Kidney (tissue), 14 donors: ENCODE results near the gene CCDC70. TPM values are rescaled to one million over a fixed set of nuclear protein-coding genes. Genes with fewer than 3 reads are reported as not detected.

Experiments
- DNase-seq, 5 donors: peaks; one replicate each; pipeline ENCODE4 v3.0.0-alpha.2; 2013 to 2020
- FAIRE-seq: peaks from 2 replicates; lab custom pipeline; 2012; peaks lifted over from hg19 to GRCh38; lab: Jason Lieb, UNC
- H3K27ac ChIP-seq, 2 donors: one replicate each; pipeline ENCODE4 v1.7.0; 2013; ENCODE audit warnings: low read depth in 2 of 2, low read length in 2 of 2, inconsistent platforms in 1 of 2
- H3K27me3 ChIP-seq: one replicate; pipeline ENCODE4 v1.7.1; 2013; ENCODE audit warnings: low read length, inconsistent platforms; ENCODE audit not compliant: control insufficient read depth, insufficient read depth
- H3K36me3 ChIP-seq, 3 donors: one replicate each; pipeline versions ENCODE4 v1.7.0 to v1.7.1; 2013; ENCODE audit warnings: low read length in 3 of 3, control low read depth in 1 of 3, inconsistent platforms in 1 of 3; ENCODE audit not compliant: insufficient read depth in 3 of 3, control insufficient read depth in 2 of 3
- H3K4me1 ChIP-seq, 3 donors: one replicate each; pipeline versions ENCODE4 v1.7.0 to v1.7.1; 2013; ENCODE audit warnings: low read length in 3 of 3, inconsistent platforms in 1 of 3, low read depth in 1 of 3; ENCODE audit not compliant: control insufficient read depth in 2 of 3, insufficient read depth in 2 of 3
- H3K4me3 ChIP-seq, 3 donors: one replicate each; pipeline versions ENCODE4 v1.7.0 to v1.8.1; 2013; ENCODE audit warnings: low read length in 3 of 3, control low read depth in 1 of 3, inconsistent platforms in 1 of 3
- H3K9ac ChIP-seq, 3 donors: one replicate each; pipeline versions ENCODE4 v1.7.0 to v1.7.1; 2013; ENCODE audit warnings: low read length in 3 of 3, control low read depth in 1 of 3, inconsistent platforms in 1 of 3
- H3K9me3 ChIP-seq, 3 donors: one replicate each; pipeline versions ENCODE4 v1.7.0 to v1.7.1; 2013; ENCODE audit warnings: low read length in 3 of 3, control low read depth in 1 of 3, inconsistent platforms in 1 of 3; ENCODE audit not compliant: control insufficient read depth in 2 of 3, insufficient read depth in 1 of 3
- intact Hi-C: fragments of 100-400 bp; cut with DNase I; formaldehyde crosslinking; loops from one replicate; pipeline ENCODE4 v1.11.1; 2022
- polyA plus RNA-seq: library from polyadenylated mRNA; stranded (reverse); fragments of 350-450 nt; fragmentation: Illumina TruSeq; extraction: RNeasy Lipid Tissue Mini Kit (QIAGEN cat#74804); gene quantifications from one replicate; pipeline ENCODE4 v1.2.3, GENCODE V29; 2014; ENCODE audit warnings: low read depth, low replicate concordance; ENCODE audit not compliant: insufficient read depth
- total RNA-seq: library from RNA; stranded (reverse); fragmentation: NEBNext Ultra II Directional; extraction: Animal tissue kit (Norgen Biotek cat#: 25700); gene quantifications from one replicate; pipeline ENCODE4 v1.2.1, GENCODE V29; 2021
- TF ChIP-seq, protein P1 (sequence below): IDR thresholded peaks from 3 replicates; pipeline ENCODE4 v1.5.1; 2012; ENCODE audit warnings: mild to moderate bottlenecking, moderate library complexity, borderline replicate concordance; ENCODE audit not compliant: insufficient read depth; ENCODE audit errors: extremely low read depth
- donor health status: control.
- donor health status: control.
- donor health status: control.
- donor health status: control.
- donor health status: control.
- donor health status: DM: yes; HTN: yes; CAD: no.
- donor health status: Normal renal cell carcinoma (clear cell type).

Gene CCDC70
- total and polyA plus RNA-seq, 2 donors from 2014 or later, result not detected

DNA sequence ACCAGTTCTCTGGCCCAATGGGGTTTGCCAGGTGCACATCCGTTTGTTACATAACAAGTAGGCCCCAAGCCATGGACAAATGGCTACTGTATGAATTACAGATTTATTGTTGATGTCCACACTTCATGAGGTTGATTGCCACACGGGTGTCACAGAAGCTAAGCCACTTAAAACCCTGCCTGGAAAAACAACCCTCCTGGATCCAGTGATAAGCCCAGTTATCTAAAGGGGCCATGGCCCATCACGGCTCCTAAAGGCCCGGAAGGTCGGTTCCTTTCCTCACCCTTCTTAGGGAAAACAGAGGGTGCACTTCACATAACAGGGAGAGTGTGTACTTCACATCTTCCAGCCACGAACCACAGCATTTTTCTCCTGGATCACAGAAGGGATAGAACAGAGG is 20.9 kb upstream of the CCDC70 start:
- Histone ChIP-seq H3K27ac (no peak overlapping the region), H3K27me3 (no peaks in the 10 kb centered on the region), H3K4me3 (no peak overlapping the region), H3K36me3 (no peaks in the 10 kb centered on the region), H3K9me3 (no peaks in the 10 kb centered on the region), H3K4me1 (peaks cover 0 to 4% (median 0%) of the 10 kb centered on the region in 3 donors), H3K9ac (no peak overlapping the region)
- TF ChIP-seq, protein P1, sequence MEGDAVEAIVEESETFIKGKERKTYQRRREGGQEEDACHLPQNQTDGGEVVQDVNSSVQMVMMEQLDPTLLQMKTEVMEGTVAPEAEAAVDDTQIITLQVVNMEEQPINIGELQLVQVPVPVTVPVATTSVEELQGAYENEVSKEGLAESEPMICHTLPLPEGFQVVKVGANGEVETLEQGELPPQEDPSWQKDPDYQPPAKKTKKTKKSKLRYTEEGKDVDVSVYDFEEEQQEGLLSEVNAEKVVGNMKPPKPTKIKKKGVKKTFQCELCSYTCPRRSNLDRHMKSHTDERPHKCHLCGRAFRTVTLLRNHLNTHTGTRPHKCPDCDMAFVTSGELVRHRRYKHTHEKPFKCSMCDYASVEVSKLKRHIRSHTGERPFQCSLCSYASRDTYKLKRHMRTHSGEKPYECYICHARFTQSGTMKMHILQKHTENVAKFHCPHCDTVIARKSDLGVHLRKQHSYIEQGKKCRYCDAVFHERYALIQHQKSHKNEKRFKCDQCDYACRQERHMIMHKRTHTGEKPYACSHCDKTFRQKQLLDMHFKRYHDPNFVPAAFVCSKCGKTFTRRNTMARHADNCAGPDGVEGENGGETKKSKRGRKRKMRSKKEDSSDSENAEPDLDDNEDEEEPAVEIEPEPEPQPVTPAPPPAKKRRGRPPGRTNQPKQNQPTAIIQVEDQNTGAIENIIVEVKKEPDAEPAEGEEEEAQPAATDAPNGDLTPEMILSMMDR, result no peak
- intact Hi-C loops, result no loop called here
- no peak for FAIRE-seq
- DNase-seq, result no peak

DNA sequence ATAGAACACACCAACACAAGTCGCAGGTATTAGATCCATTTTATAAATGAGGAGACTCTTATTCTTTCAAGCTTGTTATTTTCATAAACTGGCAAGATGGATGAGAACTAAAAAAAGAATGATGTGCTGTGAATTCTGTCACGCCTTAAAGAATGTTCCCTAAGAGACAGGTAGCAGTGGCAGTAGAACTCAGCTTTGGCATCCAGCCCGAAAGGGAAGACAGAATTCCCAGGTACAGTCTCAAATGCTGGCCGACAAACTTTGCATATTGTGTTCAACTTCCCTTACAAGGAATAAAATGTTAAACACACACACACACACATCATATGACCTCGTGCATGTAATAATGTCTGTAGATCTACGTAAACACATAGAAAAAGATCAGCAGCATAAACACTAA is 20.0 kb upstream of the CCDC70 start:
- intact Hi-C loops, result no loop called here
- H3K9me3 ChIP-seq, result no peaks in the 10 kb centered on the region
- no peak overlapping the region for H3K9ac ChIP-seq
- no peaks in the 10 kb centered on the region for H3K36me3 ChIP-seq
- no peak for DNase-seq
- TF ChIP-seq, protein P1, result no peak
- H3K4me1 ChIP-seq, result peaks cover 0 to 4% (median 0%) of the 10 kb centered on the region in 3 donors
- FAIRE-seq, result no peak
- no peak overlapping the region for H3K4me3 ChIP-seq
- H3K27me3 ChIP-seq, result no peaks in the 10 kb centered on the region
- no peak overlapping the region for H3K27ac ChIP-seq

DNA sequence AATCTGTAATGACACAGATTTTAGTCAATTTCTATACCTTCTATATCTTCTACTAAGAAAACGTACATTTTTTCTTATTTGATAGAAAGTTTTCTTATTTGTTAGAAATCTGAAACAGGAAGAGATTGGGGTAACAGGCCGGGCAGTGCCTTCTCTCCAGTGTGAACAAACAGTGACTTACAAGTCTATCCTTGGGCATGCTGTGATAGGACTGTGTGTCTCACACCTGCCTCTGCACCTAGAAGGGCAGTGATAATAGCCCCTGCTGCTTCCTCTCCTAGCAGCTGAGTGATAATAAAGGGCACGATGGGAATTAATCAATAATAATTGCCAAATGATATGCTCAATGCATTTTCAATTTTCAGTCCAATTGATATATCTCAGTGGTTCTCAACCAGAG is 18.2 kb upstream of the CCDC70 start:
- TF ChIP-seq, protein P1, result no peak
- no peak overlapping the region for H3K9ac ChIP-seq
- FAIRE-seq (no peak), DNase-seq (no peak)
- H3K36me3 ChIP-seq, result no peaks in the 10 kb centered on the region
- intact Hi-C loops, result no loop called here
- H3K27ac ChIP-seq, result no peak overlapping the region
- no peaks in the 10 kb centered on the region for H3K27me3 ChIP-seq
- no peak overlapping the region for H3K4me3 ChIP-seq
- H3K9me3 ChIP-seq, result no peaks in the 10 kb centered on the region
- peaks cover 0 to 4% (median 0%) of the 10 kb centered on the region in 3 donors for H3K4me1 ChIP-seq
